Activated CD4-positive, alpha-beta T cell treated with anti-CD3 and anti-CD28 coated beads, Interleukin-2, amount 50 U/mL, for 24 hours (primary cell): ENCODE data around the gene S100A5.
A peak's percentile ranks its signal among the peaks of the same experiment; 100 is the strongest.

Source experiments
- DNase-seq, 2 donors: peaks; one replicate each; pipeline ENCODE4 v3.0.0-alpha.2; 2020; ENCODE audit warnings: low read depth in 1 of 2, low spot score in 1 of 2

The S100A5 gene

DNA sequence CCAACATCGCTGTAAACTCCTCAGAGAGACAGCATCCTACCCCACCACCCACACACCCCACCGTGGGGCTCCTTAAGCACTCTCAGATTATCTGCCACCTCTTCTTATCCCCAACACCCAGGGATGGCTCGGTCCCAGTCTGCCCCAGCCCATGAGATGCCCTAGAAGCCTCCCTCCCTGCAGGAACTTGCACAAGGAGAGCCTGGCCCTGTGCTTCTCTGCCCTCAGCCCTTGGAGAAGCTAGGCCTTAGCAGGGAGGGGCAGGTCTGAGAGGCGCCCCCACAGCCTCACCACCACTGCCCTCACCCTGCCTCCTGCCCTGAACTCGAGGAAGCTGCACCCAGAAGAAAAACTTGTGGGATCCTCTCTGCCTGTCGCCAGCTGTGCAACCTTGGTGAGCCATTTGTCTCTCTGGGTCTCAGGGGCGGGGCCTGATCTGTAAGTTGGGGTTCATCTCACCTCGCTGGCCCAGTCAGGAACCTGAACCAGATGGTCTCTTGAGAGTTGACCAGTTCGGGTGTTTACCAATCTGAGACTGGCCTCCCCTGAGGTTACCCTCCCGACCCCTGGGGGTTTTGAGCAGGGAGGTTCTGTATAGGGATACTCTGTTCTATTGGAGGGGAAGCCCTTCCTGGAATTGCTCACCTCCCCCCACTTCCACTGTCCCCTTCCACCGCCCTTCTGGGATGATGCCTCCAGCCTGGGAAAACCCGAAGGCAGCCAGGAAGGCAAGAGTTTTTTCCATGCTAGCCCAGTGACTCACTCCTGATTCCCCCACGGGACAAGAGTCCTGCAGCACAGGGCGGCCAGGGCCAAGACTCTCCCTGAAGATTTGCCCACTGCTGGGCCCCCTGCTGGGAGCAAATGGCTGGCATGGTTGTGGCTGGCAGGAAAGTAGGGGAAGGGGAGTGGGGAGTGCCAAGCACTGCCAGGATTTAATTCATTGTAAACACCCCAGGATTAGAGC is 8.3 kb upstream of the S100A5 start, which contains the start of gene S100A3:
Gene S100A3, minus strand, starts transcription at position 537 of the 967 bp plus-strand sequence. CDS start 773 bp downstream, outside the sequence.
- DNase-seq: no peak

DNA sequence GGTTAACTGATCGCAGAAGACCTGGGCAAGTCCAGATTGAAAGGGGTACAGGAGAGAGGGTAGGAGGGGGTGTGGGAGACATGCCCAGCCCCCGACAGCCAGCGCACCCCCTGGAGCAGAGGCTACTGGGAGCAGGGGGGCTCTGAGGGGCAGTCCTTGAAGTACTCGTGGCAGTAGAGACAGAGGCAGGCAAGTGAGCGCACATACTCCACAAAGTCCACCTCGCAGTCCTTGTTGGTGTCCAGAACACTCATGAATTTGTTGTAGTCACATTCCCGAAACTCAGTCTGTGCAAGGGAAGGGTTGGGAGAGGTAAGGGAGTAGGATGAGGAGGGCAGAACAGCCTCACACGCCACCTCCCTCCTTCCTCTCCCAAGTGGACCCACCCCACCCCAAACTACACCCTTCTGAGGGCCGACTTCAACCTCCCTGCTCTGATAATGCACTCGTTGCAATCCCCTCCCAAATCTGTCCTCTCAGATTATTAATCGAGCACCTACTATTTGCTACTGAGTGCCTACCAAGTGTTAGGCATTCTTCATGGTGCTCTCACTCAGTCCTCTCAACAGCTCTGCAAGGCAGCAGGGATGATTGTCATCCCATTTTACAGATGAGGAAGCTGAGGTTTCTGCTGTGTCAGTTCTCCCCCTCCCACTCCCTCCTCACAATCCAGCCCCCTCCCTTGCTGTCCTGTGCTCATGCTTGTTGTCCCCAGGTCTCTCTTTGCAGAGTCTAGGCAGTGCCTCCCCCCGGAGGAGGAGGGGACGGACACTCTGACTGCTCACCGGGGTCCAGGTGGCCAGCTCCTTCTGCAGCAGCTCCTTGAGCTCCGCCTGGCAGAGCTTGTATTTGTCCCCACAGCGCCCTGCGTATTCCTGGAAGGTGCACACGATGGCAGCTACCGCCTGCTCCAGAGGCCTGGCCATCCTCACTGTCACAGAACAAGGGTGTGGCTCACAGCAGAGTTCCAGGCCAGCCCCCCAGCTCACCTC is 7.1 kb upstream of the S100A5 start:
- DNase-seq: no peak

GRCh38 chr1:153546796-153547559 is 6.2 kb upstream of the S100A5 start:
- DNase-seq: no peak

- DNase-seq: no peak
Measured at GRCh38 chr1:153546371-153546770, 5.6 kb upstream of the S100A5 start.

DNA sequence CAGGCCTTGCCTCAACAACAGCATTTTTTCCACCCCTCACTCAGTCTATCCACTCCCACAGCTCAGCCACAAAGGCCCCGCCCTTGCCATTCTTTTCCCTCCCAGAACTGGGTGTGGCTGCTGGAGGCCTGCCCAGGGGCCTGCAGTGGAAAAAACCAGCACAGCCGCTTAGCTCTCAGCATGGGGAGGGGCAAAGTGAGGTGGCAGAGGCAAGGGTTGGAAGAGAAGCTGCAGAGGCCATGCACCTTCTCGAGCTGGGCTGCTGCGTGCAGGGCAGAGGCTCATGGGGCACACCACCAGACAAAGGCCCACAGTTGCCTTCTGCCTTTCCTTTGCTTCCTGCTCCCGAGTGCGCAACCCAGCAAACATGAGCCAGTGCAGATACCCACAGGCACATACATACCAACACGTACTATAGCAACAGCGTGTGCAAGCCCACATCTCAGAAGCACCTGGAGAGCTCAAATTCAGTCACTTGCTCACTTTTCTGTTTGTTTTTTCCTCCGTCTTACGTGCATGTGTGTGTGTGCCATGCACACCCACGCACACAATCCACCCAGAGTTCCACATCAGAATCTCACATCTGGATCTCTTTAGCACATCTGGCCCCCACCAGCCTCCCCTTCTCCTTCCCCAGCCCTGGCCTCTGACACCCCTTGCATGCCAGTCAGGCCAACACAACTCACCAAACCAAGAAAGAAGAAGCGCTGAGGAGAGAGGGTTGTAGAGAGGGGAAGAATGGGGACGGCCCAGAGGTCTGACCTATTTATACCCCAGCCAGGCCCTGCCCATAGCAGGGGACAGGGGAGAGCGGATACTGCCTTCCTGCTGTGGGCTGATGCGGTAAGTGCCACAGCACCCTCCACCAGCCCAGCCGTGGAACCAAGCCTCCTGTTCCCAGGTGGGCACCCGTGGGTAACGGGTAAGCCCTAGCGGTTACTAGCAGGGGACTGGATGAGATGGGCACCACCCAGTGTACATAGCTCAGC is 4.6 kb upstream of the S100A5 start, which contains the start of gene S100A4:
Gene S100A4, minus strand, starts transcription at position 740 of the 989 bp plus-strand sequence. CDS start 1,012 bp downstream, outside the sequence.
- DNase-seq: peak; percentile 80 to 92

DNA sequence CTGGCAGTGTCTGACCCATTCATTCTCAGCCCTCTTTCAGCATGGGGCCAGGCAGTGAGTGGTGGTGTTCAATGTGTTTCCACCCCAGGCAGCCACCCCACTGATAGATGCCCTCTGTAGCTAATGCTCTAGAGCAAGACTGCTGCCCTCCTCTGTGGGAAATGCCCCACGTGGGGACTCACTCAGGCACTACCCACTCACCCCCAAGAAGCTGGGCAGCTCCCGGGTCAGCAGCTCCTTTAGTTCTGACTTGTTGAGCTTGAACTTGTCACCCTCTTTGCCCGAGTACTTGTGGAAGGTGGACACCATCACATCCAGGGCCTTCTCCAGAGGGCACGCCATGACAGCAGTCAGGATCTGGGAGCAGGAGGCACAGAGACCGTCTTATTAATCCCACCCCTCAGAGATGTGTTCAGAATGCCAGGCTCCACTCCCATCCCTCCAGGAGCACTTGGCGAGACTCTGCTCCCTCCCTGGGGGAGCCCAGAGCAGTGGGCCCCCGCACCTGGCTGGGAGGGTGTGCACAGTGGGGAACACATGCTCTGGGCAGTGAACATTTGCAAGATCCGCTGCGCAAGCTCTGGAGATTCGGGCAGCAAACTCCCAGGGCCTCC is 3.8 kb upstream of the S100A5 start:
- DNase-seq: no peak

DNA sequence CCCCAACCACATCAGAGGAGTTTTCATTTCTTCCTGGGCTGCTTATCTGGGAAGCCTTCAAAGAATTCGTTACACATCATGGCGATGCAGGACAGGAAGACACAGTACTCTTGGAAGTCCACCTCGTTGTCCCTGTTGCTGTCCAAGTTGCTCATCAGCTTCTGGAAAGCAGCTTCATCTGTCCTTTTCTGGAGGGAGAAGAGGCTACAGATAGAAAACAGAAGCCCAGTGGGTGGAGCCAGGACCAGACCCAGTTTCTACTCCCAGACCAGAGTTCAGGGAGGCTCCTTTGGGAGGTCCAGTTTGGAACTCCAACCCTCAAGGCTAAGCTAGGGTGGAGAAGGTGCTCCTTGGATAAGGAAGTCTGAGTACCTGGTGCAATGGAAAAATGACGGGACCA is 3.0 kb upstream of the S100A5 start:
- DNase-seq: no peak

DNA sequence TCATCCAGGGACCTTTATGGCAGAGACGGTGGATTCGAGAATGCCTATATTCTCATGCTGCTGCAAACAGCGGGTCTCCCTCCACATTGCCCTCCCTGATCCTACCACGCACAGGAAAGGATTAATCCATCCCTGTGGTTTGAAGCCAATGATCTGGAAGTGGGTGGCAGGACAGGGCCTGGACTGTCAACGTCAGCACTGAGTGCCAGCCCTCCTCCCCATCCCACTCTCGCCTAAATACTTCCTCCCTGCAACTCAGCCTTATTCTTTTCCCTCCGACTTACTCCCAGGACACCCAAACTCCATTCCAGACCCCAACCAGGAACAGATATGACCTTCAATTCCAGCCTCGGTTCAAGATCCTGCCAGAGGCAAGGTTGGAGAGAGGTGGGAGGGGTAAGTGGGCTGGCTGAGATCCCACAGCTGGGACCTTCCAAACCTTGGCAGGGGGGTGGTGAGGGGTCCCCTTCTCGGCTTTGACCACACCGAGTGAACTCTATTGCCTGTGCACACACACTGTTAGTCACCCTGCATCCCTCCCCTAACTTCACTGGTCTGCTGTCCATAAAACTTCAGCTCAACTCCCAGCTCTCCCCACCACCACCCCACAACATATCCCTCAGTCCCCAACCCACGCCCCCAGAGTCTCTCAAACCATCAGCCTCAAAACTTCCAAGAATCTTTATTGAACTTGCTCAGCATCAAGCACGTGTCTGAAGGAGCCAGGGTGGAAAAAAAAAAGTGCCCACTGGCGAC is 2.4 kb upstream of the S100A5 start:
- no peak for DNase-seq

DNA sequence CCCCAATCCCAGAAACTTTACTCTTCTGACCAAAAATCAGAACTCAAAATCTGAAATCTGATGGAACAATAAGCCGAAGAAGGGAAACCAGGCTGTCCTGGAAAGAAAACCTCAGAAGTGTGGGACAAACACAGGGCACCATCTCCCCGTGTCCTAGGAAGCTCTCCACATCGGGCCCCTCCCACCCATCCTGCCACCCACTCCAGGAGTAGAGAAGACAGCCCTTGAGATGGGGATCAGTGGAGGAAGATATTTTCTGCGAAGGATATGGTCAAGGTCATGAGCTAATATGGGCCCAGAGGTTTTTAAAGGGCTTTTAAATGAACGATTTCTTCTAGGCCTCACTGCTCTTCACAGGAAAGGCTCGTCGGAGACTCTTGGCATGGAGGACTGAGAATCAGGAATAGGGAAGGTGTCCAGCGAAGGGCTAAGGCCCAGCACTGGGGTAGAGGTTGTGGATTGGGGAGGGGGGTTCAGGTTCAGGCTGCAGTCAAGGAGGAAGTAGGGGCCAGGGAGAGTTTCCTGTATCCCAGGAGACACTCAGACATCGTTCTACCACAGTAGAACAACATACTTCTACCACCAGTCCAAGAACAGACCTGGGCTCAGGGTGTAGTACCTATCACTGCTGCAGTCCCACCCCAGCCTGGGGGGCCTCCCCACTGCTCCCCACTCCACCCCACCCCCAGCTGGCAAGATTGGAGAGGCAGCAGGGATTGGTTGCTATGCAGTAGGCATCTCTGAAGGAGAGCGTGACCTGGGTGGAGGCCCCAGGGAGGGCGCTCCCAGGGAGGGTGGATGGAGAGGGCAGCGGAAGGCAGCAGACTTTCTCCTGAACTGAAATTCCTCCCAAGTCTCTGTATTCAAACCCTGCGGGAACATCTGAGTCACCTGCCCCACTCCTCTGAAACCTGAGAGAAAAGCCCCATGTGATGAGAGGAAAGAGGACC is 1.2 kb upstream of the S100A5 start:
- no peak for DNase-seq

GRCh38 chr1:153539395-153540093 is 1.2 kb downstream of the S100A5 start:
- DNase-seq: no peak

DNA sequence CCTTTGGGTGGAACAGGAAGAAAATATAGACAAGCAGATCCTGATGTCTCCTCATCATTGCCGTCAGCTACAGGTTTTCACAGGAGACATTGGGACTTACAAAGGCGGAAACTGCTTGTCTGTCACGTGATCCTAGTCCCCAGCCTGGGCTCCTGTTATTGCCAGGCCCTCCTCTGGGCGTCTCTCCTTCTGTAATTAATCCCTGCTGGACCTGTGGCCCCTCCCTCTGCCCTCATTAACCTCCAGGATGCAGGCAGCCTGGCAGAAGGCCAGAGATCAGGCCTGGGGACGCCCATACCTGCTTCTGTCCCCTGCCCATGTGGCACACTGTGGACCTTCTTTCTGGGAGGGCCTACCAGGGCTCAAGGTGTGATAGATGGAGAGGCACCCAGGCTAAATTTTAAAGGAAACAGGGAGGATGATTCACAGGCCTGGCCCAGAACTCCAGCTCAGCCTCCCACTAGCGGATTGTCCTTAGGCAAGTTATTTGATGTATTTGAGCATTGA is 2.4 kb downstream of the S100A5 start:
- DNase-seq: no peak

DNA sequence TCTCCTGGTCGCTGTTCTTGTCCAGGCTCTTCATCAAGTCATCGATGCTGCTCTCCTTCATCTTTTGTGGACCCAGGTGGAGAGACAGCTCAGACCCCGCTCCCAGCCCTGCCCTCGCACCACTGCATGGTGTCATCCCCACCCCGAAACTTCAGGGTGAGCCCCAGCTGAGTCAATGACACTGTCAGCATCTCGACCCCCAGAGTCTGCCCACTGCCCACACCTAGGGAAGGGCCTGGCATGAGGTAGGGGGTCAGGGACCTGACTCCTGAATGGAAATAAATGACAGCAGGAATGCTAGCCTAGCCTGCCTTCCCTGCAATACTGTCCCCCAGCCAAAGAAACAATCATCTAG is 3.4 kb downstream of the S100A5 start:
- DNase-seq: no peak

DNA sequence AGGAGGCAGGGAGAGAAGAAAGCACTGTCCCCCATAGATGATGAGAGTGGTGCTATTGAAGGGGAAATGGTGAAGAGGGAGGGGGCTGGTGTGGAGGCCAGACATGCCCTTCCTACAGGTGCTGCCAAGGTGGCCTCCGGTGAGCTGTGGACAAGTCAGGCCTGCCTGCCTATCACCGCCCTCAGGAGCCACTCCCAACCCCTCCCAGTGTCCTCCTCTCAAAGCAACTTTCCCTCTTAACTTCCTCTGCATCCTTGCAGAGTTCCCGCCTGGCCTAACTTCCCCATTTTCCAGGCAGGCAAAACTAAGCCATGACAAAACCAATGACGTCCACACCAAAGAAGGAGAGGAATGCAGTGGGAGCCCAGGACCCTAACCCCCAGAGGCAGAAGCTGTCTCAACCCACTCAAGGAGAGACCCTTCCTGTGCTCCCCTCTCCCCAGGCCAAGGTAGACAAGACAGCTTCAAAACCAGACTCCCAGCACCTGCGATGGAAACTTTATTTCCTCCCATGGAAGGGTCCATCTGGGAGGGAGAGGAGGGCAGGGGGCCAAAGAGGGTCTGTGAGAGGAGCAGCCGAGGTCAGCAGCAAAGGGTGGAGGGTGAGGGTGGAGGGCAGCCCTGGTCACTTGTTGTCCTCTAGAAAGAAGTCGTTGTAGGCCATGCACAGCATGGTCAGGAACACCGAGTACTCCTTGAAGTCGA is 3.9 kb downstream of the S100A5 start:
- no peak for DNase-seq

DNA sequence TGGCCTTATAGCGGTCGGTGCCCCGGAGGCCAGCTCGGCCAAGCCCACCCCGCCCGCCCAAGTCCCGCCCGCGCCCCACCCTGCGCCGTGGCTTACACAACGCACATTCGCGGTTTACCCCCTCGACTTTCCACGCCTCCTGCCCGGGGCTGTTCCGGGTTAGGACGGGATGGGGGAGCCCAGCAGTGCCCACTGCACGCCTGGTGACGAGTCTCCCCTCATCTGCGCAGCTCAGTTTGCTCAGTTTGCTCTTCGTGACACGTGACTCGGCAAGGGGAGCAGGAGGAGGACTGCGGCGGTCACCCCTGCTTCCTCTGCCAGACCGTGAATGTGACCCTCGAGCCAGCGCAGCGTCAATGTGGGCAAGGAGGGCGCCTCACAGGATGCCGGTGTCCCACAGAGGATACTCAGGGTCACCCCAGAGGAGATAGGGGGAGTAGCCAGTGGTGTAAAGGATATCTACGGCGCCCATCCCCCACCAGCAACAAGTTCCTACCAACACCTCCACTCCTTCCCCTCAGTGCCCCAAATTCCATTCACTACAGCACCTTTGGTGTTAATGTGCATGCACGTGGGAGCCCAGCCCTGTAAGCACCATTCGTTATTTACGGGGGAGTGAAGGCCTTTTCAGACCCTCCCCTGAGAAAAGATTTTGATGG is 4.6 kb downstream of the S100A5 start:
- DNase-seq: peak; percentile 63 to 78
